ENCODE measurements around the gene RSAD1. TPM values are rescaled to one million over a fixed set of nuclear protein-coding genes. Genes with fewer than 3 reads are reported as not detected.
A peak's percentile ranks its signal among the peaks of the same experiment; 100 is the strongest.

Gene RSAD1
- total RNA-seq, 2 donors from 2014 or later: 26.6 to 35.8 TPM

GRCh38 chr17:50482110-50482509 is 3.5 kb downstream of the RSAD1 start:
- H3K36me3 Mint-ChIP-seq (ENCODE audit: low read depth): peaks cover 24% of the 10 kb centered on the region
- no peak overlapping the region for H3K4me3 ChIP-seq (ENCODE audit: low read length)
- no peak overlapping the region for H3K27ac ChIP-seq (ENCODE audit: low read depth, low read length)
- WGBS, 2 experiments (ENCODE audit: insufficient coverage in 1 of 2, insufficient read length in 1 of 2): 92 to 98% methylated on average over 20 to 23 of the region's 23 CpGs
- H3K9ac ChIP-seq (ENCODE audit: extremely low read depth, low read length, poor library complexity, severe bottlenecking): no peak overlapping the region
- H3K4me1 Mint-ChIP-seq: peaks cover 8% of the 10 kb centered on the region
- H3K9me3 Mint-ChIP-seq: no peaks in the 10 kb centered on the region
- peaks cover 24% of the 10 kb centered on the region for H3K36me3 ChIP-seq (ENCODE audit: control insufficient read depth, insufficient read depth, low read length)
- no peak for TF ChIP-seq CTCF (conservative IDR thresholded peaks at IDR 0.05)
- no peak overlapping the region for H3K4me3 Mint-ChIP-seq
- DNase-seq: no peak
- H3K27ac Mint-ChIP-seq: no peak overlapping the region
- H3K4me1 ChIP-seq (ENCODE audit: control insufficient read depth, insufficient read depth, low read length): no peaks in the 10 kb centered on the region
- no peaks in the 10 kb centered on the region for H3K27me3 ChIP-seq (ENCODE audit: control insufficient read depth, insufficient read depth, low read length, poor library complexity, severe bottlenecking)
- peaks cover 2% of the 10 kb centered on the region for H3K27me3 Mint-ChIP-seq (ENCODE audit: insufficient read depth)
- no peaks in the 10 kb centered on the region for H3K9me3 ChIP-seq (ENCODE audit: control insufficient read depth, low read length)

DNA sequence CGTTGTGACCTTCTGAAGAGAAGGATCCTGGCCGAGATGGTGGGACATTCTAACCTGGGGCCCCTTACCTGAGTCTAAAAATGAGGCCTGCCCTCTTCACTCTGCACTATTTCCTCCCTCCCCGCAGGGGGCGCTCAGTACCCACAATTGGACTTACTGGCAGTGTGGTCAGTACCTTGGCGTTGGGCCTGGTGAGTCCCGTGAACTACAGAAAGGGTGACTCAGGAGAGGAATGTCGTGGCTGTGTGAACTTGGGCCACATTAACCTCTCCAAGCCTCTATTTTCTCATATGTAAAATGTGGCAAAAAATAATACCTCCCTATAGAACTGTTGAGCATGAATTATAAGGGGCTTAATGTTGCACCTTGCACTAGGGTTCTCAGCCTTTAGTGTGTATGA is 3.9 kb downstream of the RSAD1 start:
- Mint-ChIP-seq H3K4me3 (no peak overlapping the region), H3K9me3 (no peaks in the 10 kb centered on the region), H3K27ac (peak overlapping the region; percentile 69), H3K4me1 (peaks cover 8% of the 10 kb centered on the region), H3K36me3 (ENCODE audit: low read depth) (peaks cover 24% of the 10 kb centered on the region), H3K27me3 (ENCODE audit: insufficient read depth) (peaks cover 2% of the 10 kb centered on the region)
- no peaks in the 10 kb centered on the region for H3K27me3 ChIP-seq (ENCODE audit: control insufficient read depth, insufficient read depth, low read length, poor library complexity, severe bottlenecking)
- no peak overlapping the region for H3K4me3 ChIP-seq (ENCODE audit: low read length)
- DNase-seq: peak; percentile 99
- TF ChIP-seq CTCF (conservative IDR thresholded peaks at IDR 0.05): peak; percentile 92
- H3K9ac ChIP-seq (ENCODE audit: extremely low read depth, low read length, poor library complexity, severe bottlenecking): no peak overlapping the region
- H3K4me1 ChIP-seq (ENCODE audit: control insufficient read depth, insufficient read depth, low read length): no peaks in the 10 kb centered on the region
- peaks cover 24% of the 10 kb centered on the region for H3K36me3 ChIP-seq (ENCODE audit: control insufficient read depth, insufficient read depth, low read length)
- no peak overlapping the region for H3K27ac ChIP-seq (ENCODE audit: low read depth, low read length)
- no peaks in the 10 kb centered on the region for H3K9me3 ChIP-seq (ENCODE audit: control insufficient read depth, low read length)
- WGBS, 2 experiments (ENCODE audit: insufficient coverage in 1 of 2, insufficient read length in 1 of 2): 0 to 36% methylated on average over 1 to 7 of the region's 7 CpGs

DNA sequence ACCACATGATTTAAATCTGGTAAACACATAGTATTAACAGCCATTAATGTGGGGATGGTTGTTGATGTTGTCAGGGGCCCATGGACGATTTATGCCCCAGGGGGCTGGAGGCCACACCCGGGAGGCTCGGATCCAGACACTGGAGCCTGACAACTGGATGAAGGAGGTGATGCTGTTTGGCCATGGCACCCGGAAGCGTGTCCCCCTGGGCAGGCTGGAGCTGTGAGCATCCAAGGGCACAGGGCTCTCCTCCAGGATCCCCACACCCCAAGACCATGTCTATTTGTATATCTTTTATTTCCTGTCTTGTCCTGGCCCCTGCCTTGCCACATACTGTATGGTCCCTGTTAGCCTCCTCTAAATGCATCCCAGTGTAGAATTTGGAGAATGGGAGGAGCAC is 4.6 kb downstream of the RSAD1 start:
- H3K27me3 Mint-ChIP-seq (ENCODE audit: insufficient read depth): no peaks in the 10 kb centered on the region
- no peaks in the 10 kb centered on the region for H3K9me3 Mint-ChIP-seq
- no peak for DNase-seq
- 89% methylated on average over 5 of the region's 5 CpGs; no CpG with 5 or more reads in 1 of the 2 experiments for WGBS, 2 experiments (ENCODE audit: insufficient coverage in 1 of 2, insufficient read length in 1 of 2)
- H3K36me3 Mint-ChIP-seq (ENCODE audit: low read depth): peaks cover 24% of the 10 kb centered on the region
- H3K4me3 Mint-ChIP-seq: no peak overlapping the region
- Histone ChIP-seq H3K9me3 (ENCODE audit: control insufficient read depth, low read length) (no peaks in the 10 kb centered on the region), H3K4me3 (ENCODE audit: low read length) (no peak overlapping the region), H3K36me3 (ENCODE audit: control insufficient read depth, insufficient read depth, low read length) (peaks cover 24% of the 10 kb centered on the region), H3K27me3 (ENCODE audit: control insufficient read depth, insufficient read depth, low read length, poor library complexity, severe bottlenecking) (no peaks in the 10 kb centered on the region), H3K4me1 (ENCODE audit: control insufficient read depth, insufficient read depth, low read length) (no peaks in the 10 kb centered on the region), H3K27ac (ENCODE audit: low read depth, low read length) (no peak overlapping the region), H3K9ac (ENCODE audit: extremely low read depth, low read length, poor library complexity, severe bottlenecking) (no peak overlapping the region)
- no peak for TF ChIP-seq CTCF (conservative IDR thresholded peaks at IDR 0.05)
- H3K27ac Mint-ChIP-seq: no peak overlapping the region
- H3K4me1 Mint-ChIP-seq: peaks cover 5% of the 10 kb centered on the region

Measured in endodermal cell (in vitro differentiated cells).